Mucosa of descending colon (tissue), 3 donors: Measurements from ENCODE around the gene MMEL1. TPM values are rescaled to one million over a fixed set of nuclear protein-coding genes. Genes with fewer than 3 reads are reported as not detected.
"Not testable (repeated sequence)": the region's sequence is repeated elsewhere in the genome, so short reads cannot be mapped to it uniquely, and the experiment has no call there.

Source experiments
- ATAC-seq: fragments of 200-7000 bp; cut with Tn5 transposase; one replicate; pipeline ENCODE4 v1.9.1; 2020; ENCODE audit warnings: mild to moderate bottlenecking, moderate library complexity
- DNase-seq, 3 donors: peaks; one replicate each; pipeline ENCODE4 v3.0.0-alpha.2; 2020
- H3K36me3 ChIP-seq: fragments of 200-600 bp; one replicate; pipeline ENCODE4 v1.8.0; 2021; ENCODE audit warnings: low read depth, mild to moderate bottlenecking
- H3K4me1 ChIP-seq: fragments of 200-600 bp; one replicate; pipeline ENCODE4 v1.8.0; 2021; ENCODE audit warnings: low read depth, mild to moderate bottlenecking
- H3K4me3 ChIP-seq: fragments of 200-600 bp; one replicate; pipeline ENCODE4 v1.8.0; 2021; ENCODE audit warnings: mild to moderate bottlenecking
- H3K9me3 ChIP-seq: fragments of 200-600 bp; one replicate; pipeline ENCODE4 v1.8.0; 2021; ENCODE audit warnings: mild to moderate bottlenecking
- intact Hi-C, 2 donors: fragments of 100-400 bp; cut with DNase I in 1 of 2; cut with micrococcal nuclease in 1 of 2; formaldehyde crosslinking; loops; one replicate each; pipeline versions ENCODE4 v1.11.0 to v1.11.1; 2022; cut with DNase I, micrococcal nuclease
- total RNA-seq, 3 donors: library from RNA; stranded (reverse); fragmentation: NEBNext Ultra II Directional in 2 of 3; extraction: Animal tissue kit (Norgen Biotek cat#: 25700) in 2 of 3; gene quantifications; one replicate each; pipeline versions ENCODE4 v1.2.1 to v1.2.4, GENCODE V29; 2021 to 2023
- TF ChIP-seq, protein P1 (sequence below): fragments of 200-600 bp; IDR thresholded peaks from one replicate; pipeline ENCODE4 v1.8.0; 2022; ENCODE audit warnings: antibody characterized with exemption, mild to moderate bottlenecking
- donor health status: DM: no; HTN: no; CAD: no; lungs with moderate emphysema.
- donor health status: DM: no; HTN: no; CAD: no.
- donor health status: DM: no; HTN: yes; CAD: no.

MMEL1 gene
- total RNA-seq, 3 donors from 2014 or later: 4.2 to 10.9 (median 9.4) TPM

DNA sequence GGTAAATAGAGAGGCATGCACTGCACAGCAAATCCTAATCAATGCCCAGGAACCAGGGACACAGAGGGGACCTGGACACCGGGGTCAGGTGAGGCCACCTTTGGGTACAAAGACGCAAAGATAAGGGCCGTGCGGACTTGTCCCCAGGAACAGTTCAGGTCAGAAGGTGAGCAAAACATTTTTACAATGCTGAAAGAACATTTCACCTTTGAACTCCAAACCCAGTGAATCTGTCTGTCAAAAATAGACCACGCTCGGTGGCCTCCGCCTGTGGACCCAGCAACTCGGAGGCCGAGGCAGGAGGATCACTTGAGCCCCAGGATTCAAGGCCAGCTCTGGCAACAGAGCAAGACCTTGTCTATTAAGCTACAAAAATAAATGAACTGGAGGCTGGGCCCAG, 61.5 kb downstream of the MMEL1 start:
- intact Hi-C loops: no loop called here
- DNase-seq (no peak), ATAC-seq (no peak)
- Histone ChIP-seq H3K36me3 (no peaks in the 10 kb centered on the region), H3K9me3 (no peaks in the 10 kb centered on the region), H3K4me1 (peaks cover 10% of the 10 kb centered on the region), H3K4me3 (no peak overlapping the region)
- TF ChIP-seq, protein P1, sequence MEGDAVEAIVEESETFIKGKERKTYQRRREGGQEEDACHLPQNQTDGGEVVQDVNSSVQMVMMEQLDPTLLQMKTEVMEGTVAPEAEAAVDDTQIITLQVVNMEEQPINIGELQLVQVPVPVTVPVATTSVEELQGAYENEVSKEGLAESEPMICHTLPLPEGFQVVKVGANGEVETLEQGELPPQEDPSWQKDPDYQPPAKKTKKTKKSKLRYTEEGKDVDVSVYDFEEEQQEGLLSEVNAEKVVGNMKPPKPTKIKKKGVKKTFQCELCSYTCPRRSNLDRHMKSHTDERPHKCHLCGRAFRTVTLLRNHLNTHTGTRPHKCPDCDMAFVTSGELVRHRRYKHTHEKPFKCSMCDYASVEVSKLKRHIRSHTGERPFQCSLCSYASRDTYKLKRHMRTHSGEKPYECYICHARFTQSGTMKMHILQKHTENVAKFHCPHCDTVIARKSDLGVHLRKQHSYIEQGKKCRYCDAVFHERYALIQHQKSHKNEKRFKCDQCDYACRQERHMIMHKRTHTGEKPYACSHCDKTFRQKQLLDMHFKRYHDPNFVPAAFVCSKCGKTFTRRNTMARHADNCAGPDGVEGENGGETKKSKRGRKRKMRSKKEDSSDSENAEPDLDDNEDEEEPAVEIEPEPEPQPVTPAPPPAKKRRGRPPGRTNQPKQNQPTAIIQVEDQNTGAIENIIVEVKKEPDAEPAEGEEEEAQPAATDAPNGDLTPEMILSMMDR: no peak

DNA sequence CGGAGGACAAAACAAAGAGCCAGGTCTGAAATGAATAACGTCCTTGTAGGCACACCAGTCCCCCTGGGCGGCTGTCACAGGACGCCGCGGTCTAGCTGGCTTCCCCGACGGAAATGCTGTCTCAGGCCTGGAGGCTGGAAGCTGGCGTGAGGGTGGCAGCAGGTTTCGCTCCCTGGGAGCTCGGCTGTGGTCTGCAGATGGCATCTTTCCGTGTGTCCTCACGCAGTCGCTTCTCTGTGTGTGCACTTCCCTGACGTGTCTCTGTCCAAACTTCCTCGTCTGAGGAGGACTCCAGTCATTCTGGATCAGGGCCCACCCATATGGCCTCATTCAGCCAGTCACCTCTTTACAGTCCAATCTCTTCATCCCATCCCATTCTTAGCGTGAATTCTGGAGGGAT, 62.5 kb downstream of the MMEL1 start:
- Histone ChIP-seq H3K4me1 (peaks cover 3% of the 10 kb centered on the region), H3K9me3 (no peaks in the 10 kb centered on the region), H3K36me3 (no peaks in the 10 kb centered on the region), H3K4me3 (no peak overlapping the region)
- TF ChIP-seq, protein P1: no peak
- DNase-seq (no peak), ATAC-seq (no peak)
- intact Hi-C loops: no loop called here

DNA sequence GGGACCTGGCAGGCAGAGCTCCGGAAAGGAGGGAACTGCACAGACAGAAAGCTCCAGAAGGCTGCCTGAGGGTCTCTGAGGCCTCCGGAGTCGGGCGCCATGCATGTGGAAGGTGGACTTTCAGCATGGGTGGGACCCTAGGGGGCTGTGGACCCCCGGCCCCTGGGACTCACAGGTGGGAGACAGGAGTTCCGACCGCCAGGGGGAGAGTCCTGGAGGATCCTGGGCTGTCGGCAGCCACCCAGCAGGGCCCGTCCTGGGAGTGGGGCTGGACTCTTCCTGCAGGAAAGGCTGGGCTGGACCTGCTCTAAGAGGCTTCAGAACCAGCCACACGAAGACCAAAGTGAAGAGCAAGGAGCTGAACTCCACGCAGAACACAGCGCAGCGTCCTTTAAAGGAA, 63.1 kb downstream of the MMEL1 start:
- H3K9me3 ChIP-seq, H3K4me1 ChIP-seq, H3K36me3 ChIP-seq, ATAC-seq, H3K4me3 ChIP-seq, DNase-seq, intact Hi-C loops: not testable (repeated sequence)

DNA sequence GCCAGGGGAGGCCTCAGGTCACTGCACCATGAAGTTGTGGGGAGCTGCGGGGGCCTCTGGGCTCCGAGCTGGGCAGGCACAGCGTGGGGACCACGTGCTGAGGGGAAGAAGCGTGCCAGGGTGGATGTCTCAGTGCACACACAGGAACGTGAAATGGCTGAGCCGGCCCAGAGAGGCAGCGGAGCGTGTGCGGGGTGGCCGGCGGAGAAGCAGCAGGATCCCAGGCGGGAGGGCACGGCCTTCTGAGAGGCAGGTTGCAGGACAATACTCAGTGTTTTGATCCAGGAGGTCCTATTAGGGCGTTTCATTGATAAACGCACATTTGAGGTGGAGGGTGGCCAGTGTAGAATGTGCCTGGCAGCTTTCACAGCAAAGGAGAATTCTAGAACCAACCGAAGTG, 63.8 kb downstream of the MMEL1 start:
- TF ChIP-seq, protein P1: no peak
- Histone ChIP-seq H3K4me3 (no peak overlapping the region), H3K36me3 (no peaks in the 10 kb centered on the region), H3K9me3 (no peaks in the 10 kb centered on the region), H3K4me1 (peaks cover 4% of the 10 kb centered on the region)
- intact Hi-C loops: no loop called here
- no peak for ATAC-seq
- DNase-seq: no peak

DNA sequence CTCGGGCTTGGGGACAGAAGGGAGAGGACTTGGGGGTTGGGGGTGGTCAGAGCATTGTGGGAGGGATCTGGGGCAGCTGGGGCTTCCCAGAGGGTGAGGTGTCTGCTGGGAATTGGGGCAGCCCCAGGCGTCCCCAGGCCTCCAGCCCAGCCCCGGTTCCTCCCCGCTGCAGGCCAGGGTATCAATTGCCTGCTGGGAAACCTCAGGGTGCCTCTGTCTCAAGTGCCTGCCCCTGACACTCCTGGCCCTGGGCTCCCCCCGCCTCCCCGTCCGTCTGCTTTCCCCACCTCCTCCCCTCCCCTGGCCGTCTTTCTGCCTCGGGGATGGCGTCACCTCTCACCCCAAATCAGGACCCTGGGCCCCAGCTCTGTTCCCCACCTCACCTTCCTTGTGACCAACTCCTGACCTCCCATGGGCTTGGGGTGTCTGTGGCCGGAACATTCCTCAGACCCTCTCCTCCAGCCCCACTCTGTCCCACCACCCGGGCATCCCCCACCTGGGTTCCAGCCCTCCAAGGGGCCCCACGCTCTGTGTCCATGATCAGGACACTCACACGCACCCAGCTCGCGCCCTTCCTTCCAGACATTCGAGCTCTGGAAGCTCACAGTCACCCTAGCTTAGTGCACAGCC, 64.5 kb downstream of the MMEL1 start:
- H3K4me1 ChIP-seq, H3K9me3 ChIP-seq, H3K36me3 ChIP-seq, intact Hi-C loops, H3K4me3 ChIP-seq, DNase-seq, ATAC-seq: not testable (repeated sequence)

DNA sequence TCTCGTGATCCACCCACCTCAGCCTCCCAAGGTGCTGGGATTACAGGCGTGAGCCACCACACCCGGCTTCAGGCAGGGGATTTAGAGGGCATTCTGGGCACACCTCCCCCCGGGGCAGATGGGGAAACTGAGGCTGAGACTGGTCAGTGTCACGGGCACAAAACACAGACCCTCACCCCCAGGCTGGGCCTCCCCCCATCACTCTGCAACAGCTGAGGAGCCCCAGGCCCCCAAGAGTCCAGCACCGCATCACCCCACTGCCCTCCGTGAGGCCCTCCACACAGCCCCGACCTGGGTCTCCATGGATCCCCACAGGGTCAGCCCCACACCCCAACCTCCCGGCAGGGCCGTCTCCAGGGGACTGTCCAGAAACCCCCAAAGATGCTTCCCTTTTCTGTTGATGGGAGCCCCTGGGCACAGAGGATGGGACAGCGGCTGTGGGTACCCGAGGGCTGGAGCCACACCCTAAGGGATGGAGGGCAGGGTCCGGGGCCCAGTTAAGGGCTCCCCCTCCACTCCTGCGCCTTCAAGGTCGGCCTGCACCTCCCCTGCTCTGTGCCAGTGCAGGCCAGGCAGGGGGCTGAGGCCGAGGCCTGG, 65.6 kb downstream of the MMEL1 start:
- Histone ChIP-seq H3K4me1 (peaks cover 4% of the 10 kb centered on the region), H3K4me3 (no peak overlapping the region), H3K9me3 (no peaks in the 10 kb centered on the region), H3K36me3 (no peaks in the 10 kb centered on the region)
- TF ChIP-seq, protein P1: no peak
- DNase-seq: no peak
- intact Hi-C loops: no loop called here
- no peak for ATAC-seq
